ENCODE results near the gene CTDSPL2. TPM values are rescaled to one million over a fixed set of nuclear protein-coding genes. Genes with fewer than 3 reads are reported as not detected.
"Not testable (repeated sequence)": the region's sequence is repeated elsewhere in the genome, so short reads cannot be mapped to it uniquely, and the experiment has no call there.

CTDSPL2 gene
- total and polyA plus RNA-seq, 12 donors = 3.3 to 70.9 (median 27.9) TPM

DNA sequence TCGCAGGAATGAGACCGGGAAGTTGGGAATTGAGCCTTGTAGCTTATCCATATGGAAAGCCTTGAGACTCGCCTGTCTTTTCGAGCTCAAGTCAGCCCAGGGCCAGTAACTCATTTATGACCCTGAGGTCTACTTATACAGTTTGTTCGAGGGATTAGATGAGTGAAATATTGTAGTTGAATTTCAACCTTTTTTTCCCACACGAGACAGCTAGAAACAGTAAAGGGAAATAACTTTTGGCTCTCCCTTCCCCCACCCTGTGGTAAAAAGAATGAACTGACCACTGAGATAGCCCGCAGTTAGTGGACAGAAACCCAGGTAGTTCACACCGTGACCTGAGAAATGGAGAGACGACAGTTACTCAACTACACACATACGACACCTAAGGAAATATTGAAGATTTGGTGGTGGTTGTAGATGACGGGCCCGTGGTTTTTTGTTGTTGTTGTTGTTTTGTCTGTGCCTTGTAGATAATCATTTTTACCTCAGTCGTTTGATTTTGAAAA lies 110.4 kb downstream of the CTDSPL2 start:
- Histone ChIP-seq H3K36me3 (replicated peaks in 1 of 2) (no peaks in the 10 kb centered on the region), H3K4me3 (peak overlapping the region in 3 of 4 donors; percentile 79 to 84 (median 82)), H3K9me3 (replicated peaks in 1 of 3) (no peaks in the 10 kb centered on the region), H3K27ac (peak overlapping the region; percentile 95 to 99 (median 98)), H3K4me1 (replicated peaks in 1 of 2) (peaks cover 29 to 46% of the 10 kb centered on the region in 2 donors), H3K27me3 (no peaks in the 10 kb centered on the region)
- TF ChIP-seq, protein P1, sequence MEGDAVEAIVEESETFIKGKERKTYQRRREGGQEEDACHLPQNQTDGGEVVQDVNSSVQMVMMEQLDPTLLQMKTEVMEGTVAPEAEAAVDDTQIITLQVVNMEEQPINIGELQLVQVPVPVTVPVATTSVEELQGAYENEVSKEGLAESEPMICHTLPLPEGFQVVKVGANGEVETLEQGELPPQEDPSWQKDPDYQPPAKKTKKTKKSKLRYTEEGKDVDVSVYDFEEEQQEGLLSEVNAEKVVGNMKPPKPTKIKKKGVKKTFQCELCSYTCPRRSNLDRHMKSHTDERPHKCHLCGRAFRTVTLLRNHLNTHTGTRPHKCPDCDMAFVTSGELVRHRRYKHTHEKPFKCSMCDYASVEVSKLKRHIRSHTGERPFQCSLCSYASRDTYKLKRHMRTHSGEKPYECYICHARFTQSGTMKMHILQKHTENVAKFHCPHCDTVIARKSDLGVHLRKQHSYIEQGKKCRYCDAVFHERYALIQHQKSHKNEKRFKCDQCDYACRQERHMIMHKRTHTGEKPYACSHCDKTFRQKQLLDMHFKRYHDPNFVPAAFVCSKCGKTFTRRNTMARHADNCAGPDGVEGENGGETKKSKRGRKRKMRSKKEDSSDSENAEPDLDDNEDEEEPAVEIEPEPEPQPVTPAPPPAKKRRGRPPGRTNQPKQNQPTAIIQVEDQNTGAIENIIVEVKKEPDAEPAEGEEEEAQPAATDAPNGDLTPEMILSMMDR (IDR thresholded peaks at IDR 0.05) = peak in 1 of 6 experiments; percentile 3
- no peak for TF ChIP-seq POLR2A (IDR thresholded peaks at IDR 0.05)
- intact Hi-C loops (cut with DNase I) = no loop called here
- WGBS, 4 donors = 8 to 29% (median 13%) methylated on average over 9 to 13 of the region's 13 CpGs
- no peak for DNase-seq

DNA sequence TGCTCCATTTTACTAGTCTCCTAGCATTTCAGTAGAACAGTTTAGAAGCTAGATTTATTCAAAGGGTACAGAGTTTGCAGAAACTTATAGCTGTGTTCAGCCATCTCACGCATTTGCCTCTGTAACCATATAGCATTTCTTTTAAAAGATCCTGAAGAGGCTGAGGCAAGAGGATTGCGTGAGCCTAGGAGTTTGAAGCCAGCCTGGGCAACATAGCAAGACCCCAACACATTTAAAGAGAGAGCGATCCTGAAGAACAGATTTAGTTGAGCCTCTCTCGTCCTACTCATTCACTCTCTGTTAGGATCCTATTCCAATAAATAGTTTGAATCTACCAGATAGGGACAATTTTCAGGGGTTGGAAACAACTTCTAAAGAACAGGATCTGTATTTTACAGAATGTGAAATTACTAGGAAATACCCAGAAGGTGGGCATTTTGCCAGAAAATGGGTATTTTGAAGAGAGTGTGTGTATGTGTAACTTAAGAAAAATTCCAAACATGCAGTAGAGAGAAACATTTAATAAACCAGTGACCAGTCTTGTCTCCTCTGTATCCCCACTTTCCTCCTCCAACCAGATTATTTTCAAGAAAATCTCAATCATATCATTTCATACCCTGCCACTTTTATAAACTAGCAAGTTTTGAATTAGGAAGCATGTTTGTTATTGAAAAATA lies 114.0 kb downstream of the CTDSPL2 start:
- TF ChIP-seq, protein P1 (IDR thresholded peaks at IDR 0.05) = no peak
- 88 to 94% (median 91%) methylated on average over 4 of the region's 4 CpGs for WGBS, 4 donors
- Histone ChIP-seq H3K9me3 (replicated peaks in 1 of 3) (no peaks in the 10 kb centered on the region), H3K36me3 (replicated peaks in 1 of 2) (no peaks in the 10 kb centered on the region), H3K27me3 (no peaks in the 10 kb centered on the region), H3K4me3 (no peak overlapping the region), H3K27ac (peak overlapping the region in 2 of 5 donors; percentile 39 to 46), H3K4me1 (replicated peaks in 1 of 2) (peaks cover 28 to 60% of the 10 kb centered on the region in 2 donors)
- intact Hi-C loops (cut with DNase I) = no loop called here
- DNase-seq = no peak

DNA sequence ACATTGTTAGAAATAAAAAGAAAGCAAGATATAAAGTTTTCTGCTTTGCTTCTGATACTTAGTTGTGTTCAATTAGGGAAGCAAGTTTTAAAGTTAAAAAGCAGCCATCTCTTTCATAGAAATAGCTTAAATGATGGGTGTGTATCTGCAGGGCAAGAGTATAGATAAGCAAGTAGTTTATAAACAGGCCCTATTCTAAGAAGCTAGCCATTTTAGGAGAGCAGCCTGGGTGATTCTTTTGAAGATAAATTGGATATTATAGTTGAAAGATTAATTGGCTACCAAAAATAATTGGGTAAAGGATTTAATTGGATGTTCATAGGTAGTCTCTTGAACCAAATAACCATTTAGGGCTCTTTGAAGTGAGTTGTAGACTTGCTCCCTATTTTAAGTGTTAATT lies 115.2 kb downstream of the CTDSPL2 start:
- Histone ChIP-seq H3K27me3 (no peaks in the 10 kb centered on the region), H3K36me3 (replicated peaks in 1 of 2) (no peaks in the 10 kb centered on the region), H3K4me3 (no peak overlapping the region), H3K9me3 (replicated peaks in 1 of 3) (no peaks in the 10 kb centered on the region), H3K4me1 (replicated peaks in 1 of 2) (peaks cover 30 to 64% of the 10 kb centered on the region in 2 donors), H3K27ac (peak overlapping the region in 1 of 5 donors; percentile 39)
- intact Hi-C loops (cut with DNase I) = no loop called here
- no peak for DNase-seq
- TF ChIP-seq, protein P1 (IDR thresholded peaks at IDR 0.05) = no peak
- no peak for TF ChIP-seq POLR2A (IDR thresholded peaks at IDR 0.05)

DNA sequence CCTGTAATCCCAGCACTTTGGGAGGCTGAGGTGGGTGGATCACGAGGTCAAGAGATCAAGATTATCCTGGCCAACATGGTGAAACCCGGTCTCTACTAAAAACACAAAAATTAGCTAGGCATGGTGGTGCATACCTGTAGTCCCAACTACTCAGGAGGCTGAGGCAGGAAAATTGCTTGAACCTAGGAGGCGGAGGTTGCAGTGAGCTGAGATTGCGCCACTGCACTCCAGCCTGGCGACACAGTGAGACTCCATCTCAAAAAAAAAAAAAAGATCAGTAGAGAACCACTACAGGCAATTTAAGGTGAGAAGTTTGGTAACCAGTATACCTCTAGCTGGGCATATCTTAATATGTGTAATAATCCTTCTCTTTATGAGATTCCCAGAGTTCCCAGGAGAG lies 117.3 kb downstream of the CTDSPL2 start:
- 89 to 91% (median 89%) methylated on average over 5 of the region's 5 CpGs for WGBS, 4 donors
- intact Hi-C loops (cut with DNase I); H3K27me3 ChIP-seq; H3K27ac ChIP-seq; DNase-seq; H3K36me3 ChIP-seq (replicated peaks in 1 of 2); H3K4me3 ChIP-seq; H3K9me3 ChIP-seq (replicated peaks in 1 of 3): not testable (repeated sequence)
- peaks cover 24 to 52% of the 10 kb centered on the region in 2 donors for H3K4me1 ChIP-seq (replicated peaks in 1 of 2)

Data from adrenal gland (tissue), 12 donors.